Measurements from ENCODE around the gene CHGA.

CHGA gene

GRCh38 chr14:92903359-92903758 is 19.6 kb upstream of the CHGA start:
- no peak for DNase-seq (ENCODE audit: low read depth)

GRCh38 chr14:92905667-92906066 is 17.3 kb upstream of the CHGA start:
- no peak for DNase-seq (ENCODE audit: low read depth)

GRCh38 chr14:92906420-92906819 is 16.5 kb upstream of the CHGA start:
- no peak for DNase-seq (ENCODE audit: low read depth)

GRCh38 chr14:92906823-92907222 is 16.1 kb upstream of the CHGA start:
- no peak for DNase-seq (ENCODE audit: low read depth)

GRCh38 chr14:92907316-92907911 is 15.5 kb upstream of the CHGA start:
- DNase-seq (ENCODE audit: low read depth), result no peak

- DNase-seq (ENCODE audit: low read depth), result no peak
Observed at GRCh38 chr14:92914087-92914656, 8.8 kb upstream of the CHGA start.

- no peak for DNase-seq (ENCODE audit: low read depth)
Observed at GRCh38 chr14:92916201-92916600, 6.7 kb upstream of the CHGA start.

GRCh38 chr14:92917041-92917940 is 5.7 kb upstream of the CHGA start:
- no peak for DNase-seq (ENCODE audit: low read depth)

GRCh38 chr14:92917956-92918355 is 5.0 kb upstream of the CHGA start:
- no peak for DNase-seq (ENCODE audit: low read depth)

GRCh38 chr14:92920001-92920400 is 2.9 kb upstream of the CHGA start:
- no peak for DNase-seq (ENCODE audit: low read depth)

- no peak for DNase-seq (ENCODE audit: low read depth)
Observed at GRCh38 chr14:92922155-92922735, 705 bp upstream of the CHGA start.

- no peak for DNase-seq (ENCODE audit: low read depth)
Observed at GRCh38 chr14:92923744-92924103, 774 bp downstream of the CHGA start.

GRCh38 chr14:92924247-92924646 is 1.3 kb downstream of the CHGA start:
- no peak for DNase-seq (ENCODE audit: low read depth)

GRCh38 chr14:92925446-92925845 is 2.5 kb downstream of the CHGA start:
- DNase-seq (ENCODE audit: low read depth), result no peak

- DNase-seq (ENCODE audit: low read depth), result no peak
Observed at GRCh38 chr14:92926180-92926845, 3.4 kb downstream of the CHGA start.

GRCh38 chr14:92926931-92927330 is 4.0 kb downstream of the CHGA start:
- DNase-seq (ENCODE audit: low read depth), result no peak

- no peak for DNase-seq (ENCODE audit: low read depth)
Observed at GRCh38 chr14:92927349-92928257, 4.7 kb downstream of the CHGA start.

GRCh38 chr14:92928258-92928629 is 5.3 kb downstream of the CHGA start:
- no peak for DNase-seq (ENCODE audit: low read depth)

GRCh38 chr14:92928961-92929688 is 6.2 kb downstream of the CHGA start:
- no peak for DNase-seq (ENCODE audit: low read depth)

- no peak for DNase-seq (ENCODE audit: low read depth)
Observed at GRCh38 chr14:92929689-92930608, 7.0 kb downstream of the CHGA start.
